K562 (cell line): ENCODE results near the gene OVOL3. TPM values are rescaled to one million over a fixed set of nuclear protein-coding genes. Genes with fewer than 3 reads are reported as not detected.
A peak's percentile ranks its signal among the peaks of the same experiment; 100 is the strongest.

Source experiments
- CREB1 ChIP-seq, 2 experiments: sonication (generic) in 1 of 2; formaldehyde crosslinking in 1 of 2; IDR thresholded peaks; 2 replicates each; pipeline versions ENCODE4 v1.6.1 to v1.8.0; 2012 to 2022; ENCODE audit warnings: inconsistent platforms in 1 of 2, mild to moderate bottlenecking in 1 of 2, missing genetic modification reagents in 1 of 2, moderate library complexity in 1 of 2
- CUX1 ChIP-seq: fragments of 200-800 bp; sonication (Bioruptor generic); IDR thresholded peaks from 2 replicates; pipeline ENCODE4 v1.6.1; 2016; ENCODE audit warnings: missing genetic modification characterization, missing compliant biosample characterization
- HEY1 ChIP-seq: fragments of 250-450 bp; sonication (Bioruptor Pico); IDR thresholded peaks from 2 replicates; pipeline ENCODE4 v1.5.0; 2020; ENCODE audit warnings: mild to moderate bottlenecking, moderate library complexity, borderline replicate concordance
- LARP7 ChIP-seq: fragments of 450-650 bp; IDR thresholded peaks from 2 replicates; pipeline ENCODE4 v1.6.1; 2016
- MAFK ChIP-seq: IDR thresholded peaks from 2 replicates; pipeline ENCODE4 v1.6.1; 2011; ENCODE audit warnings: low read length, improper control_type of control experiment
- MTA3 ChIP-seq: fragments of 450-650 bp; formaldehyde crosslinking; IDR thresholded peaks from 2 replicates; pipeline ENCODE4 v1.6.1; 2017; ENCODE audit warnings: mild to moderate bottlenecking, borderline replicate concordance
- PCBP1 ChIP-seq: fragments of 200-400 bp; formaldehyde crosslinking; IDR thresholded peaks from 2 replicates; pipeline ENCODE4 v1.6.1; 2018; ENCODE audit warnings: mild to moderate bottlenecking, low read depth, low read length; ENCODE audit not compliant: poor library complexity, severe bottlenecking
- SLC30A9 ChIP-seq: fragments of 250-450 bp; sonication (Bioruptor Pico); IDR thresholded peaks from 2 replicates; pipeline ENCODE4 v1.8.0; 2022; ENCODE audit warnings: mild to moderate bottlenecking, moderate library complexity
- ZNF175 ChIP-seq: fragments of 200-800 bp; sonication (Bioruptor generic); IDR thresholded peaks from 2 replicates; pipeline ENCODE4 v1.6.1; 2016; ENCODE audit warnings: low read depth, mild to moderate bottlenecking, missing genetic modification characterization, missing compliant biosample characterization
- polyA plus RNA-seq, 8 experiments: library from polyadenylated mRNA; depleted of rRNA in 4 of 8; stranded (reverse) in 5 of 8; unstranded in 3 of 8; fragments of >200 nt; fragmentation: Nextera tagmentation in 2 of 8; fragmentation: Illumina TruSeq in 1 of 8; extraction: Ambion mirVana in 2 of 8; extraction: Trizol in 1 of 8; gene quantifications; 2 replicates each; pipeline versions ENCODE4 v1.2.1 to v1.2.3, GENCODE V29; 2011 to 2014; ENCODE audit warnings: inconsistent platforms in 1 of 8, missing spikeins in 1 of 8
- total RNA-seq, 7 experiments: library from RNA; depleted of rRNA in 6 of 7; stranded (reverse); fragments of >200 nt in 6 of 7; fragmentation: Illumina TruSeq in 2 of 7; extraction: Trizol in 2 of 7; gene quantifications; 2 replicates each; pipeline versions ENCODE4 v1.2.1 to v1.2.3, GENCODE V29; 2011 to 2021; ENCODE audit warnings: low replicate concordance in 1 of 7
- TF ChIP-seq, protein P1 (sequence below): sonication (generic); IDR thresholded peaks from 2 replicates; pipeline ENCODE4 v1.6.1; 2016
- TF ChIP-seq, protein P2 (sequence below): fragments of 450-650 bp; formaldehyde crosslinking; IDR thresholded peaks from 2 replicates; pipeline ENCODE4 v1.4.0; 2020; ENCODE audit warnings: mild to moderate bottlenecking, mixed read lengths
- TF ChIP-seq, protein P3 (sequence below): IDR thresholded peaks from 2 replicates; pipeline ENCODE4 v1.6.1; 2016; ENCODE audit warnings: missing genetic modification characterization, missing compliant biosample characterization
- TF ChIP-seq, protein P4 (sequence below): fragments of 250-450 bp; sonication (Bioruptor Pico); IDR thresholded peaks from 2 replicates; pipeline ENCODE4 v1.5.0; 2021; ENCODE audit warnings: mild to moderate bottlenecking, moderate library complexity

The OVOL3 gene
- total and polyA plus RNA-seq, 9 of the 15 experiments (the other 6 are each of a cell fraction or from before 2014, with no cell fraction given): not detected

DNA sequence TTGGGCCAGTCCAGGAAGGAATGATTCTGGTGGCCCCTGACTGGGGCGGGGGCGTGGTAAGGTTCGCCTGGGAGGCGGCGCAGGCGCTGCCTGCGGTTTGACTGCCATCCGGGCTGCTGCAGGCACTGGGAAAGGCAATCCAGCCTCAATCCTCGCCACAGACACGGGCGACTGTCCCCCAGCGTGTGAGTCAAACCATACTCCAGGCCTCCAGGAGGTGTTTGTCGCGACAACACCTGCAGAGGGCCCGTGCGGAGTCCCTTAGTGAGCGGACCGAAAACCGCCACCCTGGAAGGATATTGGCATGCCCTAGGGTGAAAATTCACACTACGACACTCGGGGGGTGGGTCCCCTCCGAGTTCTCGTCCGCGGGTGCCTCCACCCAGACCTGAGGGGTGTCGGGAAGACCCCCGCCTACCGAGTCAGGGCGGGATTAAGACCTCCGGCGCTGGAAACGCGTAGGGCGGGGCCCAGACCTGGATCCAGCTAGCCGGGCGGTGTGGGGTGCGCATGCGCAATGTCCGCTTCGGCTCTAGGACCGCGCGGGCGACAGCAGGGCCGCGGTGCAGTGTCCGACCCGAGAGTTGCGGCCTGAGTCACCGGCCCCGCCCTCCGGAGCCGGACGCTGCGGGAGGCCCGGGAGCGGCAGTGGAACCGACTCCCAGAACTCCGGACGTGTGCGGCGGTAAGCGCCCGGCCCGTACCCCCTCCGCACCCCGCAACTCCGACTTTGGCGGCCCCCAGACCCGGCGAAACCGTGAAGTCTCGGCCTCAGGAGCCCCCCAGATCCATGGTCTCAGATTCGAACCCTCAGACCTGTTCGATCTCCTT lies 28.7 kb downstream of the OVOL3 start, which contains the start of gene CAPNS1 (continued):
- TF ChIP-seq CUX1: no peak
- TF ChIP-seq ZNF175 (CRISPR knock-in tag): no peak; the same call in 1 of the 2 replicates
- TF ChIP-seq, protein P1, sequence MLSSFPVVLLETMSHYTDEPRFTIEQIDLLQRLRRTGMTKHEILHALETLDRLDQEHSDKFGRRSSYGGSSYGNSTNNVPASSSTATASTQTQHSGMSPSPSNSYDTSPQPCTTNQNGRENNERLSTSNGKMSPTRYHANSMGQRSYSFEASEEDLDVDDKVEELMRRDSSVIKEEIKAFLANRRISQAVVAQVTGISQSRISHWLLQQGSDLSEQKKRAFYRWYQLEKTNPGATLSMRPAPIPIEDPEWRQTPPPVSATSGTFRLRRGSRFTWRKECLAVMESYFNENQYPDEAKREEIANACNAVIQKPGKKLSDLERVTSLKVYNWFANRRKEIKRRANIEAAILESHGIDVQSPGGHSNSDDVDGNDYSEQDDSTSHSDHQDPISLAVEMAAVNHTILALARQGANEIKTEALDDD: no peak
- TF ChIP-seq, protein P2, sequence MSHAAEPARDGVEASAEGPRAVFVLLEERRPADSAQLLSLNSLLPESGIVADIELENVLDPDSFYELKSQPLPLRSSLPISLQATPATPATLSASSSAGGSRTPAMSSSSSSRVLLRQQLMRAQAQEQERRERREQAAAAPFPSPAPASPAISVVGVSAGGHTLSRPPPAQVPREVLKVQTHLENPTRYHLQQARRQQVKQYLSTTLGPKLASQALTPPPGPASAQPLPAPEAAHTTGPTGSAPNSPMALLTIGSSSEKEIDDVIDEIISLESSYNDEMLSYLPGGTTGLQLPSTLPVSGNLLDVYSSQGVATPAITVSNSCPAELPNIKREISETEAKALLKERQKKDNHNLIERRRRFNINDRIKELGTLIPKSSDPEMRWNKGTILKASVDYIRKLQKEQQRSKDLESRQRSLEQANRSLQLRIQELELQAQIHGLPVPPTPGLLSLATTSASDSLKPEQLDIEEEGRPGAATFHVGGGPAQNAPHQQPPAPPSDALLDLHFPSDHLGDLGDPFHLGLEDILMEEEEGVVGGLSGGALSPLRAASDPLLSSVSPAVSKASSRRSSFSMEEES (CRISPR knock-in tag): no peak
- no peak; the same call in 1 of the 2 replicates for TF ChIP-seq MAFK
- TF ChIP-seq PCBP1: no peak
- 0 out of 2 replicates have a peak, but pooled peaks have one; percentile 56 for TF ChIP-seq CREB1 (IDR thresholded peaks at IDR 0.05)
- TF ChIP-seq CREB1 (CRISPR knock-in tag; IDR thresholded peaks at IDR 0.05): peak; percentile 82
- TF ChIP-seq, protein P3, sequence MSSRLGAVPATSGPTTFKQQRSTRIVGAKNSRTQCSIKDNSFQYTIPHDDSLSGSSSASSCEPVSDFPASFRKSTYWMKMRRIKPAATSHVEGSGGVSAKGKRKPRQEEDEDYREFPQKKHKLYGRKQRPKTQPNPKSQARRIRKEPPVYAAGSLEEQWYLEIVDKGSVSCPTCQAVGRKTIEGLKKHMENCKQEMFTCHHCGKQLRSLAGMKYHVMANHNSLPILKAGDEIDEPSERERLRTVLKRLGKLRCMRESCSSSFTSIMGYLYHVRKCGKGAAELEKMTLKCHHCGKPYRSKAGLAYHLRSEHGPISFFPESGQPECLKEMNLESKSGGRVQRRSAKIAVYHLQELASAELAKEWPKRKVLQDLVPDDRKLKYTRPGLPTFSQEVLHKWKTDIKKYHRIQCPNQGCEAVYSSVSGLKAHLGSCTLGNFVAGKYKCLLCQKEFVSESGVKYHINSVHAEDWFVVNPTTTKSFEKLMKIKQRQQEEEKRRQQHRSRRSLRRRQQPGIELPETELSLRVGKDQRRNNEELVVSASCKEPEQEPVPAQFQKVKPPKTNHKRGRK (tag): no peak
- TF ChIP-seq, protein P4, sequence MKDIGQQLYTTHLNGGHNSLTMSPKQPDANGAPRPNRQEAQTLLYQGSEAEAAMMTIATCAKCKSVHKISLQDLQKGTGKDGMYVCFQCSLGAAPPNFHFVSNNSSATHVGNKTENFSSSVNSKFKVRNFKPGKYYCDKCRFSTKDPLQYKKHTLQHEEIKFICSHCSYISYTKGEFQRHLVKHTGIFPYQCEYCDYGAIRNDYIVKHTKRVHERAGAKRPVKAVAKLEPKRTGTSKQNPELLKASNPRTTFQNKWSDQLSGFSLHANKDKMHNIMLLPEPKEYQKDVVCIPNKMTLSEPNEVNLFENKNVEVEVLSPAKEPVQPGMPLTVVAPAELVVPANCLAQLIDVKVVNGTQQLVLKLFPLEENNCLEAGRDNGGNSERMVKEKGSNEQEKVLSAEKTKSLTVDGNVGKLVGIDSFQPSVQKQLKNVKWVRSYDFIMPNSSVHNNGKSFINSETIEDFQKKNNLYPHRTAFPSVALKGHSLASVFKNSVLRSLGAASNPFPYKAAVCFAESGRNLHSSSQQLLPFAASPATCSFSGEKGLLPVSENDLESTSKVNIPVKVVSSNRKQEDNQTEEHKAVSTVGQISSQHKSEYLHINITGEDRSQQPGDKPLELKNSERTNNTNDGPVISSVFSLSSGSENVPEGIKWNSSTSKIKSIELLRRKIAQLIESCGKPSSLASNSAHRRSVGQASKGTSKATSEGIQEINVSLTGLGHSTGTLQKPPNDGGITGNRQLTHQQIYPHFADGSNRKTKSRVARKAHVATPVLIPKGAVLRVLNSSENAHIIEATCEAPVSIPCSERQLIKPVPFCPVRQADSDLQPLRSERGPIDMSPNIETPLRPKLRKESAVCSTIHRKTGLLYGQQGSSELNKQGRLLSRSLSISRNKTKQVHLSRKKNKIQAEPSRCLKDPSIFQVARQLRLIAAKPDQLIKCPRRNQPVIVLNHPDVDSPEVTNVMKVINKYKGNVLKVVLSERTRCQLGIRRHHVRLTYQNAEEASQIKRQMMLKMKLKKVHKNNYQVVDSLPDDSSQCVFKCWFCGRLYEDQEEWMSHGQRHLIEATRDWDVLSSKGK (CRISPR knock-in tag): no peak
- no peak for TF ChIP-seq HEY1 (CRISPR knock-in tag)
- TF ChIP-seq LARP7: no peak
- peak; percentile 88 for TF ChIP-seq MTA3
- no peak for TF ChIP-seq SLC30A9 (CRISPR knock-in tag)
